ENCODE data around the gene PRR35.

Gene PRR35

GRCh38 chr16:576823-577201 is 16.6 kb downstream of the PRR35 start:
- no peak for TF ChIP-seq CTCF (IDR thresholded peaks at IDR 0.05; ENCODE audit: low read depth, low read length, missing control alignments)
- no peak overlapping the region for H3K4me3 ChIP-seq (replicated peaks; ENCODE audit: low read depth, low read length)
- DNase-seq (ENCODE audit: extremely low read depth, low read depth): no peak

GRCh38 chr16:577796-578195 is 17.6 kb downstream of the PRR35 start:
- H3K4me3 ChIP-seq (replicated peaks; ENCODE audit: low read depth, low read length): no peak overlapping the region
- no peak for DNase-seq (ENCODE audit: extremely low read depth, low read depth)
- TF ChIP-seq CTCF (IDR thresholded peaks at IDR 0.05; ENCODE audit: low read depth, low read length, missing control alignments): no peak

GRCh38 chr16:578232-578869 is 18.2 kb downstream of the PRR35 start:
- H3K4me3 ChIP-seq (replicated peaks; ENCODE audit: low read depth, low read length): no peak overlapping the region
- no peak for TF ChIP-seq CTCF (IDR thresholded peaks at IDR 0.05; ENCODE audit: low read depth, low read length, missing control alignments)
- DNase-seq (ENCODE audit: extremely low read depth, low read depth): no peak

- H3K4me3 ChIP-seq (replicated peaks; ENCODE audit: low read depth, low read length): no peak overlapping the region
- peak; percentile 77 for TF ChIP-seq CTCF (IDR thresholded peaks at IDR 0.05; ENCODE audit: low read depth, low read length, missing control alignments)
- DNase-seq (ENCODE audit: extremely low read depth, low read depth): no peak
Observed at GRCh38 chr16:578870-579405, 18.7 kb downstream of the PRR35 start.

GRCh38 chr16:580141-580945 is 20.1 kb downstream of the PRR35 start:
- TF ChIP-seq CTCF (IDR thresholded peaks at IDR 0.05; ENCODE audit: low read depth, low read length, missing control alignments): no peak
- no peak overlapping the region for H3K4me3 ChIP-seq (replicated peaks; ENCODE audit: low read depth, low read length)

GRCh38 chr16:580946-581498 is 20.8 kb downstream of the PRR35 start:
- no peak for DNase-seq (ENCODE audit: extremely low read depth, low read depth)
- no peak for TF ChIP-seq CTCF (IDR thresholded peaks at IDR 0.05; ENCODE audit: low read depth, low read length, missing control alignments)
- no peak overlapping the region for H3K4me3 ChIP-seq (replicated peaks; ENCODE audit: low read depth, low read length)

More at GRCh38 chr16:580141-580945, 20.1 kb downstream of the PRR35 start:
- DNase-seq (ENCODE audit: extremely low read depth, low read depth): no peak
